ENCODE measurements around the gene FN3K.

Gene FN3K

DNA sequence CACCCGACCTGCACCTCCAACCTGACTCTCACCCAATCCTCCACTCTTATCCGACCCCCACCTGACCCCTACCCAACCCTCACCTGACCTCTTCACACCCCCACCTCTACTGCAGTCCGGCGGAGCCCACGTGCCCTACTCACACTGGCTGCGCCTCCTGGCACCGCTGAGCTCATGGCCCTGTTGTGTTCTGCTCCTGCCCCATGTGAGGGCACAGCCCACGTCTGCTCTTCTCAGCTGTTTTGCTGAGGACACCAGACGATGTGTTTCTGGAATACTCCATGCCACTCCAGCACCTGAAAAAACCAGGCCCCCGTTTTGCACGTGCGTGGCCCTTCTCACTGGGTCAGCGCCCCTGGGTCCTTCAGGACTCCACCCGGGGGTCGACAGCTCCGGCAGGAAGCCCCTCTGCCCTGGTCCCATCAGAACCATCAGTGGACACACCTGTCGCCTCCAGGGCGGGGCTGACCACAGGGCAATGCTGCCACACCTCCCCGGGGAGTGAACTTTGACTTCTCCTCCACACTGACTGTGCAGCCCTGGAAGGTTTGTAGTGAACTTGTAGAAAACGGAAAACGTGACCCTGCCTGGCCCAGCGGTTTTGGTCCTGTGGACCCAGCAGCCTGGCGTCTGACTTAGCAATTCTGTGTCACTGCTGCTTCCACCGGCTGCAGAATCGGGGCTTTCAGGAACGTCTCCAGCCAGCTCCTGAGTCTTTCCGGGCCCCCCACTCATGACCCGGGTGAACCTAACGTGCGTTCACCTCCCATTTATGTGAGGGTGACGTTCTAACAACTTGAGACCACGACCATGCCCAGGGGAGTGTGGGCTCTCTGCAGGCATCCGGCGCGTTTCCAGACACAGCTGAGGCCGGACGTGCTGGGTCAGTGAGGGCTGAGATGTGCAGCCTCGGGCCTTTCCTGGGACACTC, 31.2 kb upstream of the FN3K start:
- no peak for DNase-seq

DNA sequence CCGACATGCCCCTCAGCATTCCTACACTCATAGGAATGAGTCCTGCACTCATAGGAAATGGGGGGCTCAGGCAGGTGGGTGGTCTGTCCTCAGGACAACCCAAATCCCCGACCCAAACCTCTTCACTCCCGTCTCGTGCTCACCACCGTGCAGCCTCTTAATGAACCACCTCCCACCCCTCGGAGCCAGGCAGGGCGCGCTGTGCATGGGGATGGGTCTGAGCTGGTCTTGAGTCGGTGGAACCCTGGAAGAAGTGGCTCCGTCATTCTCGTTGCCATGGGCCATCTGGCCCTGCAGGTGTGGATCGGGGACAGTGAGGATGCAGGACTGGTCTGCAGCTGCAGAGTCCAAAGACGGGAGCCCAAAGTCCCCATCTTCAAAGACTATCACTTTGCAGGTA, 30.5 kb upstream of the FN3K start:
- no peak for DNase-seq

DNA sequence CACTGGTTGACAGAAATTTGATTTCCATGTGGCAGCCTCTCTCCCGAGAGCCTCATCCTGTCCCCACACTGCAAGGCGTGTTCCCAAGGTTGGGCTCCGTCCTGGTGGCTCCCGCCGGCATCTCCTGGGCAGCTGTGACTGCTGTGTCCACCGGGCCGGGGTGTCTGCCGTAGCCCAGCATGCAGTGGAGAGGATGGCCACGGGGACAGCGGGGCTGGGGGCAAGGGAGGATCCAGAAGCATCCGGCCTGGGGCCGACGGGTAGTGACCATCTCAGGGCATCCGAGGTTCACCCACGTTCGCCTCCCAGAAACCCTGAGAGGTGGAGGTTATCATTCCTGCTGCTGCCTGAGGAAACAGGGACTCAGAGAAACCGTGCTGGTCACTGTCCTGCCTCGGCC, 29.7 kb upstream of the FN3K start:
- no peak for DNase-seq

DNA sequence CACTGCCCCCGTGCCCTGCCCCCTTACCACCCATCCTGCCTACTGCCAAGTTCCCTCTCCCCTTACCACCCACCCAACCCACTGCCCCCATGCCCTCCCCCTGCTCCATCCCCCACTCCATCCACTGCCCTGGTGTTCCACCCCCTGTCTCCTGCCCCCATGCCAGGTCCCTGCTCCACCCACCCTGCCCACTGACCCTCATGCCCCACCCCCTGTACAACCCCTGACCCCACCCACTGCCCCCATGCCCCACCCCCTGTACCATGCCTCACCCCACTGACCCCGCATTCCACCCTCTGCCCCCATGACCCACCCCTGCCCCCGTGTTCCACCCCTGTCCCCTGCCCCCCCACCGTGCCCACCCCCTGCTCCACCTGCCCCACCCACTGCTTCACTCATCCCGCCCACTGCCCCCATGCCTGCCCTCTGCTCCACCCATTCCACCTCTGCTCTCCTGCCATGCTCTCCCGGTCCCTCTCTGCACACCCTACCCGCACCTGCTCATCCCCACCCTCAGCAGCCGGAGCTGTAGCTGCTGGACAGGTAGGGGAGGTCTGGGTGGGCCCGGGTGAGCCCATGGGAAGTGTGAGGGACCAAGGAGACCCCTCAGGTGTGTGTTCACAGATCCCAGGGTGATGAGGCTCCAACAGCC, 26.3 kb upstream of the FN3K start:
- no peak for DNase-seq

GRCh38 chr17:82709676-82710498, 25.5 kb upstream of the FN3K start:
- DNase-seq, result no peak

GRCh38 chr17:82710499-82711232, 24.7 kb upstream of the FN3K start:
- no peak for DNase-seq

DNA sequence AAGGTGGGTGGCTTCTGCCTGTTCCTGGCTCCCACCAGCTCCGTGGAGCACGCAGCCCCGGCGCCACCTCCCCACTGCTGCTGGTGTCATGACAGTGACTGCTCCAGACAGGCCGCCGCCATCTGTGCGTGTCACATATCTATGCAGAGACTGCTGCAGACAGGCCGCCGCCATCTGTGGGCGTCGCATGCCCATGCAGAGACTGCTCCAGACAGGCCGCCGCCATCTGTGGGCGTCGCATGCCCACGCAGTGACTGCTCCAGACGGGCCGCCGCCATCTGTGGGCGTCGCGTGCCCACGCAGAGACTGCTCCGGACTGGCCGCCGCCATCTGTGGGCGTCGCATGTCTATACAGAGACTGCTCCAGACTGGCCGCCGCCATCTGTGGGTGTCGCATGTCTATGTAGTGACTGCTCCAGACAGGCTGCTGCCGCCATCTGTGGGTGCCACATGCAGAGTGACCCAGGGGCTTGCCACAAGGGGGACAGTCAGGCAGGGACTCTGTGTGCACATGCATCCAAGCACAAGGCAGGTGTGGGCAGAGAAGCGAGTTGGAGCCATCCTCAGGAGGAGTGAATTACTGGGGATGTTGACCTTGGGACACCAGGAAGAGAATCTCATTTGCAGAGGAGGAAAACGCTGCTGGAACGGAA, 22.2 kb upstream of the FN3K start:
- DNase-seq, result no peak

GRCh38 chr17:82716203-82717010, 19.0 kb upstream of the FN3K start, which contains the start of gene FN3KRP:
Gene FN3KRP (plus strand): TSS chr17:82716706. CDS start chr17:82716756, 50 bp downstream.
- DNase-seq, result peak; percentile 86

DNA sequence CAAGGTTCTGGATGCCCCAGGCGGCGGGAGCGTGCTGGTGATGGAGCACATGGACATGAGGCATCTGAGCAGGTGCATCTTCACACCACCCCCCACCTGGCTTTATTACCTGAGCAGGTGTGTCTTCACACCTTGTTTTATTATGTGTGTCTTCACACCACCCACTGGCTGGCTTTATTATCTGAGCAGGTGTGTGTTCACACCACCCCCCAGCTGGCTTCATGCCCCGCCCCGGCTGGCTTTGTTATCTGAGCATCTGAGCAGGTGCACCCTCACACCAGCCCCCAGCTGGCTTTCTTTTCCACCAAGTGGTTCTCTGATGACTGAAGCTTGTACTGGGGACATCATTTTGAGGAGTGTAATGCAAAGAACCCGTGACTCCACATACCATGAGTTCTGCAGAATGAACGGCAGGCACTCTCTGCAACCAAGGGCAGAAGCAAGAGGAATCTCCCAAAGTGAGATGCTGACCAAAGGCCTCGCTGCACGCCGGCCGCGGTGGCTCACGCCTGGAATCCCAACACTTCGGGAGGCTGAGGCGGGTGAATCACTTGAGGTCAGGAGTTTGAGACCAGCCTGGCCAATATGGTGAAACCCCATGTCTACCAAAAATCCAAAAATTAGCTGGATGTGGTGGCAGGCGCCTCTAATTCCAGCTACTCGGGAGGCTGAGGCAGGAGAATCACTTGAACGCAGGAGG, 16.3 kb upstream of the FN3K start:
- no peak for DNase-seq

- no peak for DNase-seq
Measured at GRCh38 chr17:82720204-82720603, 15.2 kb upstream of the FN3K start.

DNA sequence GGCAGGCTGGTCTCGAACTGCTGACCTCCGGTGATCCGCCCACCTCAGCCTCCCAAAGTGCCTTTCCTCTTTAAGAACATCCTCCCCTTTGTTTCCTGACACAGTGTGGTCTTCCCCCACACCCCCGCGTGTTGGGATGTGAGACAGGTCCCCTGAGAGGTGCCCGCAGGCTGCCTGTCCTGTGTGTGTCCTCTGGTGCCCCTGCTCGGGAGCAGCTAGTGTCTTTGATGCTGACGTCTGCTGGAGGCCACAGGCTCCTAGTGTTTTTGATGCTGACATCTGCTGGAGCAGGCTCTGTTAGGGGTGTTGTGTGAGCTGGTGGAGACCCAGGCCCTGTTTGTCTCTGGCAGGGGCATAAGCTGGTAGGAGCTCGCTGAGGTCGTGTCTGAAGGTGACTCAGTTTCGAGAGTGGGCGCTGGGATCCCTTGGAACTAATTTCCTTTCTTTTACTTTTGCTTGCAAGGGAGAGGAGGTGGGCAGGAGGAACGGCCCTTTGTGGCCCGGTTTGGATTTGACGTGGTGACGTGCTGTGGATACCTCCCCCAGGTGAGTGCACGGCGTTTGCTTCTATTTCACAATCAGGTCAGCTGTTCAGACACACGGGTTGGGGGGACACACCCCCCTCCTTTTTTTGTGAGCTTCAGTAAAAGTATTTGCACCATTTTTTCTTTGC, 12.9 kb upstream of the FN3K start:
- no peak for DNase-seq

- no peak for DNase-seq
Measured at GRCh38 chr17:82723169-82723807, 12.1 kb upstream of the FN3K start.

DNA sequence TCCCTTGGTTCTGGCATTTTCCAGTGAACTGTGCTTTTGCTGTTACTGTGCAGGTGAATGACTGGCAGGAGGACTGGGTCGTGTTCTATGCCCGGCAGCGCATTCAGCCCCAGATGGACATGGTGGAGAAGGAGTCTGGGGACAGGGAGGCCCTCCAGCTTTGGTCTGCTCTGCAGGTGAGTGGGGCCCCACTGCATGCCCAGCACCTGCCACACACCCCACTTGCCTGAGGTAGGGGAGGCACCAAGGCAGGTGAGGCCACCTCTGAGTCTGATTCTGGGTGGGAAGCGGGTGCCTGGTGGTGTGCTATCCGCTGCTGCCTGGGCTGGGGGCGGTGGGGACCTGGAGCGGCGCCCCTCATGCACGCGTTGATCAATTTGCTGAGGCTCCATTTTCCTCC, 9.0 kb upstream of the FN3K start:
- no peak for DNase-seq

DNA sequence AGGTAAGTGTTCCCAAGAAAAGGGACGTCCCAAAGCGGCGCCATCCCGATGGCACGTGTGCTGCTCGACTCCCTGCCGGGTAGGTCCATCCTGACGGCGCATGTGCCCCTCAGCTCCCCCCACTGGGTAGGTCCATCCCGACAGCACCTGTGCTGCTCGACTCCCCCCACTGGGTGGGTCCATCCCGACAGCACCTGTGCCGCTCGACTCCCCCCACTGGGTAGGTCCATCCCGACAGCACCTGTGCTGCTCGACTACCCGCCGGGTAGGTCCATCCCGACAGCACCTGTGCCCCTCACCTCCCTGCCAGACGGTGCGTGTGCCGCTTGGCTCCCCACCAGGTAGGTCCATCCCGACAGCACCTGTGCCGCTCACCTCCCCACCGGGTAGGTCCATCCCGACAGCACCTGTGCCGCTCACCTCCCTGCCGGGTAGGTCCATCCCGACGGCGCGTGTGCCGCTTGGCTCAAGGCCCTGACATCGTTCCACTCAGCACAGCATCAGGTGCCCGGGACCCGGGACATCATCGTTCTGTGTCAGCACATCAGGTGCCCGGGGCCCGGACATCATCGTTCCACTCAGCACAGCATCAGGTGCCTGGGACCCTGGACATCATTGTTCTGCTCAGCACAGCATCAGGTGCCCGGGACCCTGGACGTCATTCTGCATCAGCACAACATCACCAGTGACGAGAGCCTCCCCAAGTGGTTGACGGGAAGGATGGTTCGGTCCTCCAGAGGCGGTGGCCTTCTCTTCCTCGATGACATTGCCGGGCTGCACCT, 5.7 kb upstream of the FN3K start:
- DNase-seq, result no peak

- no peak for DNase-seq
Measured at GRCh38 chr17:82732118-82732743, 3.2 kb upstream of the FN3K start.

GRCh38 chr17:82736511-82737185, 1.2 kb downstream of the FN3K start:
- DNase-seq, result no peak
